HepG2 (cell line): ENCODE measurements around the gene GCH1. TPM values are rescaled to one million over a fixed set of nuclear protein-coding genes. Genes with fewer than 3 reads are reported as not detected.
A peak's percentile ranks its signal among the peaks of the same experiment; 100 is the strongest.

Experiments used
- CC2D1A ChIP-seq: sonication (generic); formaldehyde crosslinking; IDR thresholded peaks from 2 replicates; pipeline ENCODE4 v1.8.1; 2023; ENCODE audit warnings: mild to moderate bottlenecking, missing genetic modification reagents
- FOXJ3 ChIP-seq: sonication (generic); formaldehyde crosslinking; IDR thresholded peaks from 2 replicates; pipeline ENCODE4 v1.4.0; 2020; ENCODE audit warnings: missing genetic modification reagents, mild to moderate bottlenecking, borderline replicate concordance
- HMG20A ChIP-seq: IDR thresholded peaks from 2 replicates; pipeline ENCODE4 v1.6.1; 2016; ENCODE audit warnings: borderline replicate concordance
- RCOR2 ChIP-seq: IDR thresholded peaks from 2 replicates; pipeline ENCODE4 v1.6.1; 2016; ENCODE audit warnings: missing biosample characterization, missing genetic modification reagents
- TOE1 ChIP-seq: sonication (generic); formaldehyde crosslinking; IDR thresholded peaks from 2 replicates; pipeline ENCODE4 v1.4.0; 2020; ENCODE audit warnings: mild to moderate bottlenecking, missing genetic modification reagents
- ZBTB3 ChIP-seq: sonication (generic); formaldehyde crosslinking; IDR thresholded peaks from 2 replicates; pipeline ENCODE4 v1.4.0; 2020; ENCODE audit warnings: low read depth, mild to moderate bottlenecking, moderate library complexity, missing genetic modification reagents, borderline replicate concordance
- ZFP41 ChIP-seq: sonication (generic); formaldehyde crosslinking; IDR thresholded peaks from 2 replicates; pipeline ENCODE4 v1.4.0; 2020; ENCODE audit warnings: mild to moderate bottlenecking, missing genetic modification reagents, borderline replicate concordance
- ZMYM3 ChIP-seq: sonication (generic); formaldehyde crosslinking; IDR thresholded peaks from 2 replicates; pipeline ENCODE4 v1.5.1; 2020; ENCODE audit warnings: mild to moderate bottlenecking, missing genetic modification reagents
- ZNF629 ChIP-seq: sonication (generic); formaldehyde crosslinking; conservative IDR thresholded peaks from 2 replicates; pipeline ENCODE4 v1.5.0; 2020; ENCODE audit warnings: missing genetic modification reagents
- polyA plus RNA-seq, 8 experiments: library from polyadenylated mRNA; depleted of rRNA in 3 of 8; stranded (reverse) in 7 of 8; unstranded in 1 of 8; fragments of >200 nt; fragmentation: Illumina TruSeq in 4 of 8; extraction: Trizol in 4 of 8; gene quantifications; 2 replicates each; pipeline versions ENCODE4 v1.2.1 to v1.2.3, GENCODE V29; 2011 to 2016; ENCODE audit warnings: low read depth in 4 of 8, missing spikeins in 1 of 8, mixed read lengths in 1 of 8; ENCODE audit not compliant: insufficient read depth in 1 of 8
- total RNA-seq, 5 experiments: library from RNA; depleted of rRNA; stranded (reverse); fragments of >200 nt; fragmentation: Illumina TruSeq; extraction: Trizol; gene quantifications; 2 replicates each; pipeline ENCODE4 v1.2.3, GENCODE V29; 2016; ENCODE audit warnings: low read depth in 1 of 5
- TF ChIP-seq, protein P1 (sequence below): sonication (generic); formaldehyde crosslinking; IDR thresholded peaks from 2 replicates; pipeline ENCODE4 v1.4.0; 2020; ENCODE audit warnings: mild to moderate bottlenecking, low read depth, missing genetic modification reagents
- TF ChIP-seq, protein P2 (sequence below): sonication (generic); formaldehyde crosslinking; IDR thresholded peaks from 2 replicates; pipeline ENCODE4 v1.4.0; 2020; ENCODE audit warnings: mild to moderate bottlenecking, missing genetic modification reagents
- TF ChIP-seq, protein P3 (sequence below): sonication (generic); formaldehyde crosslinking; IDR thresholded peaks from 2 replicates; pipeline ENCODE4 v1.8.1; 2022; ENCODE audit warnings: mild to moderate bottlenecking, missing genetic modification reagents
- TF ChIP-seq, protein P4 (sequence below): sonication (generic); formaldehyde crosslinking; IDR thresholded peaks from 2 replicates; pipeline ENCODE4 v1.8.0; 2022; ENCODE audit warnings: mild to moderate bottlenecking, missing genetic modification reagents; ENCODE audit not compliant: insufficient replicate concordance
- TF ChIP-seq, protein P5 (sequence below): sonication (generic); formaldehyde crosslinking; IDR thresholded peaks from 2 replicates; pipeline ENCODE4 v1.9.0; 2021; ENCODE audit warnings: missing genetic modification reagents, mild to moderate bottlenecking, borderline replicate concordance
- TF ChIP-seq, protein P6 (sequence below): sonication (generic); formaldehyde crosslinking; IDR thresholded peaks from 2 replicates; pipeline ENCODE4 v1.8.1; 2022; ENCODE audit warnings: low read depth, mild to moderate bottlenecking, missing genetic modification reagents

The GCH1 gene
- total and polyA plus RNA-seq, 2 of the 13 experiments (the other 11 are each of a cell fraction or from before 2014, with no cell fraction given), result 15.0 to 25.2 TPM

DNA sequence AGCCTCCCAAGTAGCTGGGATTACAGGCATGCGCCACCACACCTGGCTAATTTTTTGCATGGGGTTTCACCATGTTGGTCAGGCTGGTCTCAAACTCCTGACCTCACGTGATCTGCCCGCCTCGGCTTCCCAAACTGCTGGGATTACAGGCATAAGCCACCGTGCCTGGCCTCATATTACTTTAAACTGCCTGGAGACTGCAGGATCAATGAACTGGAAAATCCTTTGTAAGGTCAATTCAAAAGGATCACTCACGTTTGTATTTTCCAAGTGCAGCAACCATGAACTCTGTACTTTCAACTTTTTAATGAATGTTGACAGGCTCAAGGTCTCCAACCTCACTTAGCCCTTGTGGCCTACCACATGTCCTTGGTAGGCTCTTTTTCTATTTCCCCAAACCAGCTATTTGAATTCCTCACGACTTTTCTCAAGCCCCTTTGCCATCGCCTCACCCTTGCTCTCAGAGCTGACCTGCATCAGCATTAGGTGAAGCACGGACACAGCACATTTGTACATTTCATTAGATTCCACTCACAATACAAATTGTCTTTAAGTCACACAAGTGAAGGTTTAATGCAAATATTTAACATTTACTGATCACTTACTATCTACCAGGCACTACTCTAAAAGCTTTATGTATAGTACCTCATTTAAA, 42.2 kb upstream of the GCH1 start (continued):
- TF ChIP-seq TOE1 (CRISPR knock-in tag) (no peak), ZBTB3 (no peak), ZFP41 (CRISPR knock-in tag) (no peak), FOXJ3 (CRISPR knock-in tag) (peak; percentile 72; the same call in 1 of the 2 replicates), RCOR2 (CRISPR knock-in tag) (peak; percentile 56; the same call in 1 of the 2 replicates), ZMYM3 (CRISPR knock-in tag) (peak; percentile 87), ZNF629 (no peak; the same call in 1 of the 2 replicates), HMG20A (CRISPR knock-in tag) (peak; percentile 72; the same call in 1 of the 2 replicates), CC2D1A (no peak)
- TF ChIP-seq, protein P1, sequence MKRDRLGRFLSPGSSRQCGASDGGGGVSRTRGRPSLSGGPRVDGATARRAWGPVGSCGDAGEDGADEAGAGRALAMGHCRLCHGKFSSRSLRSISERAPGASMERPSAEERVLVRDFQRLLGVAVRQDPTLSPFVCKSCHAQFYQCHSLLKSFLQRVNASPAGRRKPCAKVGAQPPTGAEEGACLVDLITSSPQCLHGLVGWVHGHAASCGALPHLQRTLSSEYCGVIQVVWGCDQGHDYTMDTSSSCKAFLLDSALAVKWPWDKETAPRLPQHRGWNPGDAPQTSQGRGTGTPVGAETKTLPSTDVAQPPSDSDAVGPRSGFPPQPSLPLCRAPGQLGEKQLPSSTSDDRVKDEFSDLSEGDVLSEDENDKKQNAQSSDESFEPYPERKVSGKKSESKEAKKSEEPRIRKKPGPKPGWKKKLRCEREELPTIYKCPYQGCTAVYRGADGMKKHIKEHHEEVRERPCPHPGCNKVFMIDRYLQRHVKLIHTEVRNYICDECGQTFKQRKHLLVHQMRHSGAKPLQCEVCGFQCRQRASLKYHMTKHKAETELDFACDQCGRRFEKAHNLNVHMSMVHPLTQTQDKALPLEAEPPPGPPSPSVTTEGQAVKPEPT, result no peak
- TF ChIP-seq, protein P2, sequence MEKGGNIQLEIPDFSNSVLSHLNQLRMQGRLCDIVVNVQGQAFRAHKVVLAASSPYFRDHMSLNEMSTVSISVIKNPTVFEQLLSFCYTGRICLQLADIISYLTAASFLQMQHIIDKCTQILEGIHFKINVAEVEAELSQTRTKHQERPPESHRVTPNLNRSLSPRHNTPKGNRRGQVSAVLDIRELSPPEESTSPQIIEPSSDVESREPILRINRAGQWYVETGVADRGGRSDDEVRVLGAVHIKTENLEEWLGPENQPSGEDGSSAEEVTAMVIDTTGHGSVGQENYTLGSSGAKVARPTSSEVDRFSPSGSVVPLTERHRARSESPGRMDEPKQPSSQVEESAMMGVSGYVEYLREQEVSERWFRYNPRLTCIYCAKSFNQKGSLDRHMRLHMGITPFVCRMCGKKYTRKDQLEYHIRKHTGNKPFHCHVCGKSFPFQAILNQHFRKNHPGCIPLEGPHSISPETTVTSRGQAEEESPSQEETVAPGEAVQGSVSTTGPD (CRISPR knock-in tag), result peak; percentile 73; the same call in 1 of the 2 replicates
- TF ChIP-seq, protein P3, sequence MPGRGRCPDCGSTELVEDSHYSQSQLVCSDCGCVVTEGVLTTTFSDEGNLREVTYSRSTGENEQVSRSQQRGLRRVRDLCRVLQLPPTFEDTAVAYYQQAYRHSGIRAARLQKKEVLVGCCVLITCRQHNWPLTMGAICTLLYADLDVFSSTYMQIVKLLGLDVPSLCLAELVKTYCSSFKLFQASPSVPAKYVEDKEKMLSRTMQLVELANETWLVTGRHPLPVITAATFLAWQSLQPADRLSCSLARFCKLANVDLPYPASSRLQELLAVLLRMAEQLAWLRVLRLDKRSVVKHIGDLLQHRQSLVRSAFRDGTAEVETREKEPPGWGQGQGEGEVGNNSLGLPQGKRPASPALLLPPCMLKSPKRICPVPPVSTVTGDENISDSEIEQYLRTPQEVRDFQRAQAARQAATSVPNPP (CRISPR knock-in tag), result no peak
- TF ChIP-seq, protein P4, sequence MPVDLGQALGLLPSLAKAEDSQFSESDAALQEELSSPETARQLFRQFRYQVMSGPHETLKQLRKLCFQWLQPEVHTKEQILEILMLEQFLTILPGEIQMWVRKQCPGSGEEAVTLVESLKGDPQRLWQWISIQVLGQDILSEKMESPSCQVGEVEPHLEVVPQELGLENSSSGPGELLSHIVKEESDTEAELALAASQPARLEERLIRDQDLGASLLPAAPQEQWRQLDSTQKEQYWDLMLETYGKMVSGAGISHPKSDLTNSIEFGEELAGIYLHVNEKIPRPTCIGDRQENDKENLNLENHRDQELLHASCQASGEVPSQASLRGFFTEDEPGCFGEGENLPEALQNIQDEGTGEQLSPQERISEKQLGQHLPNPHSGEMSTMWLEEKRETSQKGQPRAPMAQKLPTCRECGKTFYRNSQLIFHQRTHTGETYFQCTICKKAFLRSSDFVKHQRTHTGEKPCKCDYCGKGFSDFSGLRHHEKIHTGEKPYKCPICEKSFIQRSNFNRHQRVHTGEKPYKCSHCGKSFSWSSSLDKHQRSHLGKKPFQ, result no peak
- TF ChIP-seq, protein P5, sequence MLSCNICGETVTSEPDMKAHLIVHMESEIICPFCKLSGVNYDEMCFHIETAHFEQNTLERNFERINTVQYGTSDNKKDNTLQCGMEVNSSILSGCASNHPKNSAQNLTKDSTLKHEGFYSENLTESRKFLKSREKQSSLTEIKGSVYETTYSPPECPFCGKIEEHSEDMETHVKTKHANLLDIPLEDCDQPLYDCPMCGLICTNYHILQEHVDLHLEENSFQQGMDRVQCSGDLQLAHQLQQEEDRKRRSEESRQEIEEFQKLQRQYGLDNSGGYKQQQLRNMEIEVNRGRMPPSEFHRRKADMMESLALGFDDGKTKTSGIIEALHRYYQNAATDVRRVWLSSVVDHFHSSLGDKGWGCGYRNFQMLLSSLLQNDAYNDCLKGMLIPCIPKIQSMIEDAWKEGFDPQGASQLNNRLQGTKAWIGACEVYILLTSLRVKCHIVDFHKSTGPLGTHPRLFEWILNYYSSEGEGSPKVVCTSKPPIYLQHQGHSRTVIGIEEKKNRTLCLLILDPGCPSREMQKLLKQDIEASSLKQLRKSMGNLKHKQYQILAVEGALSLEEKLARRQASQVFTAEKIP, result no peak
- TF ChIP-seq, protein P6, sequence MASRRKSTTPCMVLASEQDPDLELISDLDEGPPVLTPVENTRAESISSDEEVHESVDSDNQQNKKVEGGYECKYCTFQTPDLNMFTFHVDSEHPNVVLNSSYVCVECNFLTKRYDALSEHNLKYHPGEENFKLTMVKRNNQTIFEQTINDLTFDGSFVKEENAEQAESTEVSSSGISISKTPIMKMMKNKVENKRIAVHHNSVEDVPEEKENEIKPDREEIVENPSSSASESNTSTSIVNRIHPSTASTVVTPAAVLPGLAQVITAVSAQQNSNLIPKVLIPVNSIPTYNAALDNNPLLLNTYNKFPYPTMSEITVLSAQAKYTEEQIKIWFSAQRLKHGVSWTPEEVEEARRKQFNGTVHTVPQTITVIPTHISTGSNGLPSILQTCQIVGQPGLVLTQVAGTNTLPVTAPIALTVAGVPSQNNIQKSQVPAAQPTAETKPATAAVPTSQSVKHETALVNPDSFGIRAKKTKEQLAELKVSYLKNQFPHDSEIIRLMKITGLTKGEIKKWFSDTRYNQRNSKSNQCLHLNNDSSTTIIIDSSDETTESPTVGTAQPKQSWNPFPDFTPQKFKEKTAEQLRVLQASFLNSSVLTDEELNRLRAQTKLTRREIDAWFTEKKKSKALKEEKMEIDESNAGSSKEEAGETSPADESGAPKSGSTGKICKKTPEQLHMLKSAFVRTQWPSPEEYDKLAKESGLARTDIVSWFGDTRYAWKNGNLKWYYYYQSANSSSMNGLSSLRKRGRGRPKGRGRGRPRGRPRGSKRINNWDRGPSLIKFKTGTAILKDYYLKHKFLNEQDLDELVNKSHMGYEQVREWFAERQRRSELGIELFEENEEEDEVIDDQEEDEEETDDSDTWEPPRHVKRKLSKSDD, result no peak
